GM18861 (cell line): Measurements from ENCODE around the gene MAST2.

Experiments
- ATAC-seq: cut with Tn5 transposase; IDR thresholded peaks from one replicate; pipeline ENCODE4 v1.9.1; 2021; ENCODE audit not compliant: unreplicated experiment

MAST2 gene

GRCh38 chr1:45974541-45975269 lies 171.3 kb downstream of the MAST2 start:
- no peak for ATAC-seq

- no peak for ATAC-seq
Measured at GRCh38 chr1:45976623-45977022, 173.2 kb downstream of the MAST2 start.

GRCh38 chr1:45979074-45979777 lies 175.8 kb downstream of the MAST2 start:
- no peak for ATAC-seq

GRCh38 chr1:45979778-45980176 lies 176.4 kb downstream of the MAST2 start:
- ATAC-seq, result no peak

GRCh38 chr1:45982359-45982758 lies 178.9 kb downstream of the MAST2 start:
- ATAC-seq, result no peak

- no peak for ATAC-seq
Measured at GRCh38 chr1:45983967-45984366, 180.6 kb downstream of the MAST2 start.

GRCh38 chr1:45987204-45987603 lies 183.8 kb downstream of the MAST2 start:
- no peak for ATAC-seq

- no peak for ATAC-seq
Measured at GRCh38 chr1:45989249-45989648, 185.8 kb downstream of the MAST2 start.

GRCh38 chr1:45994423-45994822 lies 191.0 kb downstream of the MAST2 start:
- no peak for ATAC-seq

- ATAC-seq, result no peak
Measured at GRCh38 chr1:45995298-45995697, 191.9 kb downstream of the MAST2 start.

GRCh38 chr1:45998020-45998617 lies 194.7 kb downstream of the MAST2 start:
- ATAC-seq, result no peak

- ATAC-seq, result no peak
Measured at GRCh38 chr1:45999507-45999906, 196.1 kb downstream of the MAST2 start.

- ATAC-seq, result no peak
Measured at GRCh38 chr1:46001081-46001785, 197.8 kb downstream of the MAST2 start.

- ATAC-seq, result no peak
Measured at GRCh38 chr1:46002551-46003150, 199.2 kb downstream of the MAST2 start.

GRCh38 chr1:46003315-46003714 lies 199.9 kb downstream of the MAST2 start:
- ATAC-seq, result no peak

GRCh38 chr1:46004492-46004891 lies 201.1 kb downstream of the MAST2 start:
- no peak for ATAC-seq

GRCh38 chr1:46005594-46005993 lies 202.2 kb downstream of the MAST2 start:
- ATAC-seq, result no peak

- ATAC-seq, result no peak
Measured at GRCh38 chr1:46008585-46008984, 205.2 kb downstream of the MAST2 start.

- no peak for ATAC-seq
Measured at GRCh38 chr1:46010611-46011010, 207.2 kb downstream of the MAST2 start.

- no peak for ATAC-seq
Measured at GRCh38 chr1:46011121-46011695, 207.8 kb downstream of the MAST2 start.

- ATAC-seq, result no peak
Measured at GRCh38 chr1:46012236-46012635, 208.8 kb downstream of the MAST2 start.
